NCI-H748 (cell line): Measurements from ENCODE around the gene PSMD14.

Experiments
- DNase-seq: peaks from one replicate; lab custom pipeline; 2025; ENCODE audit not compliant: unreplicated experiment; lab: John Stamatoyannopoulos, UW

PSMD14 gene

GRCh38 chr2:161418275-161418714 lies 110.1 kb downstream of the PSMD14 start:
- DNase-seq = peak; percentile 34

GRCh38 chr2:161418715-161419637 lies 110.8 kb downstream of the PSMD14 start:
- peak; percentile 65 for DNase-seq

GRCh38 chr2:161419638-161420190 lies 111.5 kb downstream of the PSMD14 start:
- no peak for DNase-seq

GRCh38 chr2:161420406-161421074 lies 112.3 kb downstream of the PSMD14 start:
- DNase-seq = no peak

- DNase-seq = no peak
Observed at GRCh38 chr2:161421686-161422085, 113.5 kb downstream of the PSMD14 start.

GRCh38 chr2:161422816-161423403 lies 114.7 kb downstream of the PSMD14 start:
- DNase-seq = no peak

- no peak for DNase-seq
Observed at GRCh38 chr2:161423421-161424393, 115.5 kb downstream of the PSMD14 start.

GRCh38 chr2:161424394-161424769 lies 116.2 kb downstream of the PSMD14 start:
- no peak for DNase-seq

- DNase-seq = no peak
Observed at GRCh38 chr2:161424891-161425727, 116.9 kb downstream of the PSMD14 start.

GRCh38 chr2:161425728-161426454 lies 117.7 kb downstream of the PSMD14 start:
- no peak for DNase-seq

GRCh38 chr2:161426455-161426921 lies 118.3 kb downstream of the PSMD14 start:
- no peak for DNase-seq

GRCh38 chr2:161426922-161427663 lies 118.9 kb downstream of the PSMD14 start:
- no peak for DNase-seq

- DNase-seq = no peak
Observed at GRCh38 chr2:161427664-161428587, 119.7 kb downstream of the PSMD14 start.

- no peak for DNase-seq
Observed at GRCh38 chr2:161430386-161430785, 122.2 kb downstream of the PSMD14 start.

- DNase-seq = no peak
Observed at GRCh38 chr2:161432107-161432506, 123.9 kb downstream of the PSMD14 start.

GRCh38 chr2:161434118-161434517 lies 125.9 kb downstream of the PSMD14 start:
- DNase-seq = no peak

- no peak for DNase-seq
Observed at GRCh38 chr2:161436411-161436810, 128.2 kb downstream of the PSMD14 start.
